ENCODE measurements around the gene SERINC5. TPM values are rescaled to one million over a fixed set of nuclear protein-coding genes. Genes with fewer than 3 reads are reported as not detected.

SERINC5 gene
- total RNA-seq, 2 donors from 2014 or later, result 23.3 to 26.7 TPM

DNA sequence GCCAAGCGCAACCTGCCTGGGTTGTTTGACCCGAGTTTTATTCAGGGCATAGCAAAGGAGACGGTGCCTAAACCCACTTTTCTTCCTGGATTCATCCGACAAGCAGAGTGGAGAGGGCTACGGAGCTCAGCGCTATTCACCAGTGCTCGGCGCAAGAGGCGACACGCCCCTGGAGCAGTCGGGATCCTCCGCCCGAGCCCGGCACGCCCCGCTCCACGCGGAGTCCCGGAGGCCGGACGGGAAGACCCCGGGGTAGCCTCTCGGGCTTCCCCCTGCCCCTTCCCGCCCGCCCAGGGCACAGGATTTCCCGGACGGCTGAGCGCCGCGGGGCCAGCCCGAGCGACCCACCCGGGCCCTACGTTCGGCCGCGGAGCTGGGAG lies 427 bp downstream of the SERINC5 start:
- peak; percentile 62 for ATAC-seq
- Histone ChIP-seq H3K27me3 (no peaks in the 10 kb centered on the region), H3K36me3 (replicated peaks in 1 of 2; ENCODE audit: insufficient read depth in 1 of 2, low read depth in 2 of 2) (no peaks in the 10 kb centered on the region), H3K9me3 (no peaks in the 10 kb centered on the region), H3K27ac (peak overlapping the region; percentile 77 to 98 (median 92)), H3K4me1 (peaks cover 35% of the 10 kb centered on the region), H3K4me3 (peak overlapping the region; percentile 60 to 78)
- DNase-seq, result peak; percentile 60 to 73 (median 66)
- WGBS, 2 donors, result 0% methylated on average over 1 to 37 of the region's 37 CpGs
- intact Hi-C loops (cut with DNase I), result no loop called here
- TF ChIP-seq, protein P1, sequence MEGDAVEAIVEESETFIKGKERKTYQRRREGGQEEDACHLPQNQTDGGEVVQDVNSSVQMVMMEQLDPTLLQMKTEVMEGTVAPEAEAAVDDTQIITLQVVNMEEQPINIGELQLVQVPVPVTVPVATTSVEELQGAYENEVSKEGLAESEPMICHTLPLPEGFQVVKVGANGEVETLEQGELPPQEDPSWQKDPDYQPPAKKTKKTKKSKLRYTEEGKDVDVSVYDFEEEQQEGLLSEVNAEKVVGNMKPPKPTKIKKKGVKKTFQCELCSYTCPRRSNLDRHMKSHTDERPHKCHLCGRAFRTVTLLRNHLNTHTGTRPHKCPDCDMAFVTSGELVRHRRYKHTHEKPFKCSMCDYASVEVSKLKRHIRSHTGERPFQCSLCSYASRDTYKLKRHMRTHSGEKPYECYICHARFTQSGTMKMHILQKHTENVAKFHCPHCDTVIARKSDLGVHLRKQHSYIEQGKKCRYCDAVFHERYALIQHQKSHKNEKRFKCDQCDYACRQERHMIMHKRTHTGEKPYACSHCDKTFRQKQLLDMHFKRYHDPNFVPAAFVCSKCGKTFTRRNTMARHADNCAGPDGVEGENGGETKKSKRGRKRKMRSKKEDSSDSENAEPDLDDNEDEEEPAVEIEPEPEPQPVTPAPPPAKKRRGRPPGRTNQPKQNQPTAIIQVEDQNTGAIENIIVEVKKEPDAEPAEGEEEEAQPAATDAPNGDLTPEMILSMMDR (IDR thresholded peaks at IDR 0.05), result no peak
- no peak for TF ChIP-seq POLR2A (IDR thresholded peaks at IDR 0.05)

DNA sequence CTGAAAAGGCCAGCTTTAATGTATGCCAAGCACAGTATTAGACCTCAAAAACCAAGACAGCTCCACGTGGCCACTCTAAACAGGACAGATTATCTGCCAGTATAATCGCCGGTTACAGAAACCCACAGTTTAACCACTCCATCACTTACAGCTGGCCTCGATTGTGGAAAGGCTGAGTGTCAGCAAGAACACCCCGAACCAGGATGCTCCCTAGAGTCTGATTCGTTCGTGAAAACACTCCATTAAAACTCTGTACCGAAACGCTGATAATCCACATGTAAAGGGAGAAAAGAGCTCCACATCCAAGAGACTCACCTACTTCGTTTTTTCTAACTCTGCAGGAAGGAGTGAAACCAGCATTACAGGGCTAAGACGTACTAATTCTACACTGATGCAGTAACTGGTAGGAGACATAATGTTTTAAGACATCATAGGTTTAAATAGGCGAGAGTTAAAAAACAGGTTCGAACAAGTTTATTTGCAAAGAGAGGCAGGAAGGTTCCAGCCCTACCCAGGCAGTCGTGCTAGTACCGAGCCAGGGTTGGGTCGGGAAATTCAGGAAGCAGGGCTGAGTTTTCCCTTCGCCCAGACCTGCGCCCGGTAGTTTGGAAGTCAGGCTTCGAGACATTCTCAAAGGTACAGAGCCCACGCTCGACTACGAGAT lies 949 bp downstream of the SERINC5 start:
- ATAC-seq, result peak; percentile 18
- Histone ChIP-seq H3K27me3 (no peaks in the 10 kb centered on the region), H3K27ac (peak overlapping the region; percentile 77 to 98 (median 92)), H3K4me3 (peak overlapping the region; percentile 60 to 78), H3K9me3 (no peaks in the 10 kb centered on the region), H3K4me1 (peaks cover 35% of the 10 kb centered on the region), H3K36me3 (replicated peaks in 1 of 2; ENCODE audit: insufficient read depth in 1 of 2, low read depth in 2 of 2) (no peaks in the 10 kb centered on the region)
- intact Hi-C loops (cut with DNase I), result no loop called here
- 0 to 1% methylated on average over 21 to 23 of the region's 23 CpGs for WGBS, 2 donors
- peak in 1 of 4 donors; percentile 9 for DNase-seq
- TF ChIP-seq, protein P1 (IDR thresholded peaks at IDR 0.05), result no peak
- TF ChIP-seq POLR2A (IDR thresholded peaks at IDR 0.05), result no peak

DNA sequence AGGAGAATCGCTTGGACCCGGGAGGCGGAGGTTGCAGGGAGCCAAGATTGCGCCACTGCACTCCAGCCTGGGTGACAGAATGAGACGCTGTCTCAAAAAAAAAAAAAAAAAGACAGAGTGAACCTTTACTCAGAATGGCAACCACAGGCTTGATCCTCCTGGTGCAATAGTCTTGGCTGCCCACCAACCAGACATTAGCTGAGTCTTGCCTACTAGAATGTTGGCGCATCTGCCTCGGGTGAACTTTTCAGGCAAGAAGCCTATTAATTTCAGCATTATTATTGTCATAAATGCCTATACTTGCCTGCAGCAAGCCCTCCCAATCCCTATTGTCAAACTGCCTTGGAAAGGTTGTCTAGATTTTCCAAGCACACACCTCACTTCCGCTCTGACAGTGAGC lies 4.2 kb downstream of the SERINC5 start:
- 78 to 87% methylated on average over 8 of the region's 8 CpGs for WGBS, 2 donors
- Histone ChIP-seq H3K4me1 (peaks cover 38% of the 10 kb centered on the region), H3K27me3 (no peaks in the 10 kb centered on the region), H3K27ac (no peak overlapping the region), H3K36me3 (replicated peaks in 1 of 2; ENCODE audit: insufficient read depth in 1 of 2, low read depth in 2 of 2) (no peaks in the 10 kb centered on the region), H3K4me3 (no peak overlapping the region), H3K9me3 (peaks cover 0 to 2% (median 0%) of the 10 kb centered on the region in 3 donors)
- TF ChIP-seq, protein P1 (IDR thresholded peaks at IDR 0.05), result no peak
- TF ChIP-seq POLR2A (IDR thresholded peaks at IDR 0.05), result no peak
- no peak for DNase-seq
- intact Hi-C loops (cut with DNase I), result no loop called here
- no peak for ATAC-seq

DNA sequence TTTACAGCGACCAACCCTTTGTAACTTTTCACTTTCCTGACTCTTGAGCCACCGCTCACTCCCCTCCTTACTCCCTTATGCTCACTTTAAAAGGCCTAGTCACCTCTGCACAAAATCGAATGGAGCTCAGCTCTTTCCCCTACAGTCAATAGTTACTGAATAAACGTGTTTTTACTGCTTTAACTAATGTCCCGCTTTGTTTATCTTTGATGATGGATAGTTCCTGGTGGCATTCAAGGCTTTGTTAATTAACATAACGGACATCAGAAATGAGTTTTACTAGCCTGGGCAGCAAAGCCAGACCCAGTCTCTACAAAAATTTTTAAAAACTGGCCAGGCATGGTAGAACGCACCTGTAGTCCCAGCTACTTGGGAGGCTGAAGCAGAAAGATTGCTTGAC lies 5.0 kb downstream of the SERINC5 start:
- Histone ChIP-seq H3K27me3 (no peaks in the 10 kb centered on the region), H3K36me3 (replicated peaks in 1 of 2; ENCODE audit: insufficient read depth in 1 of 2, low read depth in 2 of 2) (no peaks in the 10 kb centered on the region), H3K4me1 (peaks cover 45% of the 10 kb centered on the region), H3K9me3 (peaks cover 0 to 2% (median 0%) of the 10 kb centered on the region in 3 donors), H3K27ac (peak overlapping the region in 1 of 4 donors; percentile 21), H3K4me3 (no peak overlapping the region)
- DNase-seq (no peak), ATAC-seq (no peak)
- 47 to 60% methylated on average over 7 of the region's 7 CpGs for WGBS, 2 donors
- TF ChIP-seq, protein P1 (IDR thresholded peaks at IDR 0.05), result no peak
- no peak for TF ChIP-seq POLR2A (IDR thresholded peaks at IDR 0.05)
- intact Hi-C loops (cut with DNase I), result no loop called here

DNA sequence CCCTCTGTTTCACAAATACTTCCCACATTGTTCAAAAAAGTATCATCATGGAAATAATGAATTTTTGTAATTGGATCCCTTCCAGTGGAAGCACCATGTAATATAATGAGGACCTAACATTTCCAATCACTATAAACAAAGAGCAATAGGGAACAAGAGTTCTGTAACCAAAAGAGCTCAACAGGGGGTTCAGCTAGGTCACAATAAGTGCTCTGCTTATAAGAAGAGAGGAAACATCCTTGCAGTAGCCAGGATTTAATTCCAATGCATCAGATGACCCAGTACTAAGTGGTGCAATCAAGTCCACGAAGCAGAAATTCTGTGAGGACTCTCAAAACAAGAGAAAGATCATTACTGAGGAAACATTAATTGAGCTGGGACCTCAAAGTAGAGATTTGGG lies 5.9 kb downstream of the SERINC5 start:
- intact Hi-C loops (cut with DNase I), result no loop called here
- H3K27me3 ChIP-seq, result no peaks in the 10 kb centered on the region
- H3K36me3 ChIP-seq (replicated peaks in 1 of 2; ENCODE audit: insufficient read depth in 1 of 2, low read depth in 2 of 2), result no peaks in the 10 kb centered on the region
- DNase-seq (no peak), ATAC-seq (no peak)
- H3K27ac ChIP-seq, result no peak overlapping the region
- peaks cover 0 to 2% (median 0%) of the 10 kb centered on the region in 3 donors for H3K9me3 ChIP-seq
- no peak overlapping the region for H3K4me3 ChIP-seq
- H3K4me1 ChIP-seq, result peaks cover 51% of the 10 kb centered on the region
- TF ChIP-seq POLR2A (IDR thresholded peaks at IDR 0.05), result no peak
- TF ChIP-seq, protein P1 (IDR thresholded peaks at IDR 0.05), result no peak
- WGBS, 2 donors, result 61 to 89% methylated on average over 1 of the region's 1 CpG

Data from body of pancreas (tissue), 4 donors.